ENCODE measurements around the gene SLC35C1. TPM values are rescaled to one million over a fixed set of nuclear protein-coding genes. Genes with fewer than 3 reads are reported as not detected.

The SLC35C1 gene
- total and polyA plus RNA-seq, 2 of the 8 experiments (the other 6 are each of a cell fraction or from before 2014, with no cell fraction given) = 4.6 to 10.6 TPM

GRCh38 chr11:45777127-45777969 is 27.6 kb upstream of the SLC35C1 start:
- Histone ChIP-seq H3K79me1 (ENCODE audit: low read depth, low read length) (no peaks in the 10 kb centered on the region), H3K18ac (ENCODE audit: extremely low read depth, low read length) (no peak overlapping the region)
- TF ChIP-seq NRF1 (IDR thresholded peaks at IDR 0.05; ENCODE audit: low read depth, low read length) = no peak
- TF ChIP-seq RXRA (IDR thresholded peaks at IDR 0.05; ENCODE audit: insufficient read depth, low read depth, low read length) = no peak
- TF ChIP-seq BCL11A (IDR thresholded peaks at IDR 0.05; ENCODE audit: low read depth in 2 of 2, low read length in 2 of 2) = no peak
- TF ChIP-seq BRCA1 (IDR thresholded peaks at IDR 0.05; ENCODE audit: low read depth, low read length) = no peak
- TF ChIP-seq CEBPB (IDR thresholded peaks at IDR 0.05; ENCODE audit: low read depth, low read length) = no peak
- no peak for TF ChIP-seq RFX5 (IDR thresholded peaks at IDR 0.05; ENCODE audit: borderline replicate concordance, low read depth, low read length)
- no peak for TF ChIP-seq CBX8 (IDR thresholded peaks at IDR 0.05; ENCODE audit: borderline replicate concordance, low read depth, low read length)
- no peak for TF ChIP-seq BACH1 (IDR thresholded peaks at IDR 0.05; ENCODE audit: low read length)
- no peak for TF ChIP-seq EZH2 (IDR thresholded peaks at IDR 0.05; ENCODE audit: low read depth, low read length, severe bottlenecking)
- no peak for TF ChIP-seq CTCF (IDR thresholded peaks at IDR 0.05; ENCODE audit: control extremely low read depth in 1 of 3, insufficient read depth in 1 of 3, low read depth in 1 of 3, low read length in 3 of 3)

More at GRCh38 chr11:45777127-45777969, 27.6 kb upstream of the SLC35C1 start:
- Histone ChIP-seq H2BK5ac (ENCODE audit: low read depth, low read length) (no peak overlapping the region), H3K4ac (replicated peaks; ENCODE audit: insufficient read length, low read depth, low read length) (no peak overlapping the region), H3K4me1 (replicated peaks in 1 of 4; ENCODE audit: control insufficient read depth in 3 of 4, insufficient read depth in 4 of 4, low read length in 3 of 4) (no peaks in the 10 kb centered on the region), H3K14ac (ENCODE audit: insufficient read length) (no peak overlapping the region), H3K27me3 (replicated peaks in 1 of 4; ENCODE audit: control insufficient read depth in 3 of 4, extremely low read depth in 1 of 4, insufficient read depth in 3 of 4, low read length in 3 of 4) (no peaks in the 10 kb centered on the region; a peak in 1 of 7 replicates), H4K91ac (replicated peaks; ENCODE audit: insufficient read length, low read length) (no peak overlapping the region), H3K4me2 (ENCODE audit: insufficient read depth in 1 of 2, low read depth in 2 of 2, low read length in 2 of 2) (no peak overlapping the region), H4K5ac (ENCODE audit: insufficient read length, low read depth, low read length) (no peak overlapping the region), H2BK15ac (ENCODE audit: low read length) (no peak overlapping the region), H3K23ac (ENCODE audit: insufficient read length) (no peak overlapping the region), H3K27ac (ENCODE audit: low read depth, low read length) (no peak overlapping the region), H3K23me2 (ENCODE audit: low read depth, low read length) (no peaks in the 10 kb centered on the region), H2BK12ac (ENCODE audit: low read depth, low read length) (no peak overlapping the region), H2AFZ (ENCODE audit: low read length) (no peak overlapping the region), H2BK20ac (ENCODE audit: low read length) (no peak overlapping the region), H3K4me3 (ENCODE audit: extremely low read depth in 1 of 4, insufficient read depth in 2 of 4, low read depth in 3 of 4, low read length in 4 of 4) (no peak overlapping the region), H3K9me3 (ENCODE audit: insufficient read depth in 2 of 2, low read depth in 1 of 2, low read length in 1 of 2) (no peaks in the 10 kb centered on the region), H3K9ac (replicated peaks in 1 of 4; ENCODE audit: extremely low read depth in 1 of 4, low read depth in 3 of 4, low read length in 3 of 4) (no peak overlapping the region), H3K79me2 (ENCODE audit: control insufficient read depth in 1 of 2, insufficient read depth in 2 of 2, low read length in 2 of 2) (no peaks in the 10 kb centered on the region), H2AK5ac (ENCODE audit: low read depth, low read length) (no peak overlapping the region), H3K56ac (replicated peaks; ENCODE audit: insufficient read length, low read depth, low read length) (no peak overlapping the region), H2BK120ac (replicated peaks; ENCODE audit: low read depth, low read length) (no peak overlapping the region), H4K20me1 (replicated peaks in 1 of 2; ENCODE audit: control insufficient read depth in 1 of 2, insufficient read depth in 2 of 2, low read length in 2 of 2) (no peaks in the 10 kb centered on the region), H4K8ac (ENCODE audit: extremely low read depth, insufficient read depth, low read length) (no peak overlapping the region), H3K36me3 (ENCODE audit: control insufficient read depth in 2 of 4, insufficient read depth in 4 of 4, low read length in 3 of 4) (no peaks in the 10 kb centered on the region)
- ChIA-PET POLR2A (ENCODE audit: partially characterized antibody) (no interaction called here), CTCF (ENCODE audit: partially characterized antibody) (interaction anchor here (1.0 to 1.2 kb wide), 3 partner anchors 10 to 24 kb away, joined by 3 to 4 read pairs (median 3); no protein-coding TSS in a partner anchor)
- DNase-seq (ENCODE audit: low read depth in 1 of 2, low spot score in 2 of 2) (no peak), FAIRE-seq (no peak)
- WGBS, 2 experiments (ENCODE audit: extremely low coverage in 1 of 2, insufficient coverage in 1 of 2, insufficient read length in 1 of 2, insufficient replicate concordance in 2 of 2, low coverage in 1 of 2, low lambda C conversion rate in 2 of 2, missing lambda C conversion rate in 1 of 2) = 92% methylated on average over 9 of the region's 9 CpGs; no CpG with 5 or more reads in 1 of the 2 experiments

Data from H1 (cell line).